IMR-90 (cell line): ENCODE measurements around the gene DCP2. TPM values are rescaled to one million over a fixed set of nuclear protein-coding genes. Genes with fewer than 3 reads are reported as not detected.

Experiments used
- ATAC-seq: fragments of 200-7000 bp; cut with Tn5 transposase; 2 replicates; pipeline ENCODE4 v1.9.1; 2020; ENCODE audit warnings: low read depth, mild to moderate bottlenecking, moderate library complexity
- BruUV-seq: library from RNA; stranded (reverse); fragments of 400-500 nt; replicated peaks from 2 replicates; lab custom pipeline; 2021; lab: Mats Ljungman, UMichigan
- CTCF ChIA-PET: fragments of 300-600 bp; formaldehyde crosslinking; extraction: SDS; loops from one replicate; lab custom pipeline; 2021; ENCODE audit warnings: antibody characterized with exemption; lab: Yijun Ruan, JAX
- POLR2A ChIA-PET: fragments of 300-600 bp; sonication (Branson Sonifier 250); formaldehyde crosslinking; loops from one replicate; lab custom pipeline; 2022; ENCODE audit warnings: antibody characterized with exemption; ENCODE audit not compliant: unreplicated experiment; lab: Charles Lee
- DNase-seq: peaks from one replicate; pipeline ENCODE4 v3.0.0; 2013
- H2AFZ ChIP-seq: replicated peaks from 2 replicates; pipeline ENCODE3; 2013; ENCODE audit warnings: low read length, mild to moderate bottlenecking; ENCODE audit not compliant: poor library complexity
- H2AK5ac ChIP-seq: 2 replicates; pipeline ENCODE4 v1.6.1; 2013; ENCODE audit warnings: low read depth, low read length, inconsistent platforms
- H2AK9ac ChIP-seq: replicated peaks from 2 replicates; pipeline ENCODE3; 2013; ENCODE audit warnings: mild to moderate bottlenecking, low read depth, low read length, moderate library complexity; ENCODE audit not compliant: poor library complexity
- H2BK120ac ChIP-seq: 2 replicates; pipeline ENCODE4 v1.6.1; 2013; ENCODE audit warnings: low read depth, low read length, inconsistent platforms
- H2BK15ac ChIP-seq: 3 replicates; pipeline ENCODE4 v1.6.1; 2013; ENCODE audit warnings: low read depth, low read length, inconsistent platforms
- H2BK20ac ChIP-seq: 2 replicates; pipeline ENCODE4 v1.6.1; 2013; ENCODE audit warnings: low read depth, mild to moderate bottlenecking, inconsistent platforms, low read length, moderate library complexity
- H2BK5ac ChIP-seq: 2 replicates; pipeline ENCODE4 v1.6.1; 2013; ENCODE audit warnings: mild to moderate bottlenecking, low read depth, low read length, inconsistent platforms; ENCODE audit not compliant: poor library complexity, severe bottlenecking
- H3K14ac ChIP-seq: replicated peaks from 2 replicates; pipeline ENCODE4 v1.6.1; 2013; ENCODE audit warnings: low read depth, low read length, inconsistent platforms
- H3K18ac ChIP-seq: 2 replicates; pipeline ENCODE4 v1.6.1; 2013; ENCODE audit warnings: low read depth, low read length, control low read depth
- H3K23ac ChIP-seq: 2 replicates; pipeline ENCODE4 v1.6.1; 2013; ENCODE audit warnings: low read depth, low read length, inconsistent platforms
- H3K27ac ChIP-seq: 2 replicates; pipeline ENCODE4 v1.5.1; 2013; ENCODE audit warnings: mild to moderate bottlenecking, control low read depth, low read length; ENCODE audit not compliant: insufficient read depth
- H3K27me3 ChIP-seq: 2 replicates; pipeline ENCODE4 v1.6.1; 2013; ENCODE audit warnings: low read length; ENCODE audit not compliant: control insufficient read depth, insufficient read depth
- H3K36me3 ChIP-seq: 2 replicates; pipeline ENCODE4 v1.6.1; 2013; ENCODE audit warnings: low read length, mixed read lengths; ENCODE audit not compliant: control insufficient read depth, insufficient read depth
- H3K4ac ChIP-seq: 2 replicates; pipeline ENCODE4 v1.6.1; 2013; ENCODE audit warnings: low read depth, low read length, inconsistent platforms
- H3K4me1 ChIP-seq: 2 replicates; pipeline ENCODE4 v1.6.1; 2013; ENCODE audit warnings: low read length, mixed read lengths; ENCODE audit not compliant: control insufficient read depth, insufficient read depth
- H3K4me2 ChIP-seq: 2 replicates; pipeline ENCODE4 v1.6.1; 2013; ENCODE audit warnings: low read depth, mild to moderate bottlenecking, control low read depth, low read length, moderate library complexity
- H3K4me3 ChIP-seq: 2 replicates; pipeline ENCODE4 v1.5.1; 2013; ENCODE audit warnings: low read depth, mild to moderate bottlenecking, control low read depth, low read length, moderate library complexity; ENCODE audit not compliant: insufficient read depth
- H3K56ac ChIP-seq: 2 replicates; pipeline ENCODE4 v1.6.1; 2013; ENCODE audit warnings: low read length, inconsistent platforms; ENCODE audit not compliant: insufficient read depth; ENCODE audit errors: extremely low read depth
- H3K79me1 ChIP-seq, 2 experiments: 2 replicates each; pipeline ENCODE4 v1.6.1; 2013; ENCODE audit warnings: low read length in 2 of 2, inconsistent platforms in 1 of 2, low read depth in 1 of 2
- H3K9ac ChIP-seq: 2 replicates; pipeline ENCODE4 v1.6.1; 2013; ENCODE audit warnings: low read depth, low read length, control low read depth
- H3K9me1 ChIP-seq: 2 replicates; pipeline ENCODE4 v1.6.1; 2013; ENCODE audit warnings: low read length, inconsistent platforms; ENCODE audit not compliant: insufficient read depth
- H3K9me3 ChIP-seq: 2 replicates; pipeline ENCODE4 v1.6.1; 2013; ENCODE audit warnings: low read length; ENCODE audit not compliant: control insufficient read depth, insufficient read depth
- H4K20me1 ChIP-seq: 2 replicates; pipeline ENCODE4 v1.6.1; 2013; ENCODE audit warnings: low read length, inconsistent platforms; ENCODE audit not compliant: insufficient read depth
- H4K5ac ChIP-seq: 2 replicates; pipeline ENCODE4 v1.6.1; 2013; ENCODE audit warnings: mild to moderate bottlenecking, low read depth, low read length, control low read depth
- H4K8ac ChIP-seq, 2 experiments: 2 replicates each; pipeline ENCODE4 v1.6.1; 2013; ENCODE audit warnings: low read depth in 2 of 2, low read length in 2 of 2, control low read depth in 1 of 2, inconsistent platforms in 1 of 2
- H4K91ac ChIP-seq: 2 replicates; pipeline ENCODE4 v1.6.1; 2013; ENCODE audit warnings: low read depth, low read length, inconsistent platforms; ENCODE audit not compliant: insufficient read depth
- CEBPB ChIP-seq: IDR thresholded peaks from 2 replicates; pipeline ENCODE4 v1.6.1; 2012; ENCODE audit warnings: low read depth, low read length, improper control_type of control experiment
- CTCF ChIP-seq: conservative IDR thresholded peaks from 2 replicates; pipeline ENCODE4 v1.5.1; 2012; ENCODE audit warnings: mild to moderate bottlenecking, low read depth, low read length, improper control_type of control experiment
- MAFK ChIP-seq: IDR thresholded peaks from 2 replicates; pipeline ENCODE4 v1.6.1; 2012; ENCODE audit warnings: low read depth, low read length, improper control_type of control experiment
- WGBS, 2 experiments: methylation state at CpG; one replicate each; pipeline versions ENCODE4 v1.1.5 to v1.1.7; 2013; ENCODE audit warnings: missing lambda C conversion rate in 2 of 2; ENCODE audit not compliant: insufficient read length in 1 of 2; ENCODE audit errors: extremely low coverage in 2 of 2; 5-methylcytosine and 5-hydroxymethylcytosine counted together
- dilution Hi-C: fragments of 300-500 bp; cut with HindIII; formaldehyde crosslinking; loops from one replicate; pipeline ENCODE4 v1.14.3; 2018; ENCODE audit warnings: low sequenced_read_pairs; ENCODE audit not compliant: unreplicated experiment
- in situ Hi-C: fragments of 300-500 bp; cut with MboI; formaldehyde crosslinking; loops from 3 replicates; pipeline ENCODE4 v1.14.3; 2019; ENCODE audit warnings: low sequenced_read_pairs, inconsistent platforms, mixed read lengths
- intact Hi-C: fragments of 100-400 bp; cut with micrococcal nuclease; formaldehyde crosslinking; loops from 2 replicates; pipeline ENCODE4 v1.10.0; 2022
- polyA plus RNA-seq, 3 experiments: library from polyadenylated mRNA; depleted of rRNA; stranded (reverse); fragments of >200 nt; gene quantifications; 2 replicates each; pipeline ENCODE4 v1.2.3, GENCODE V29; 2012; ENCODE audit warnings: low replicate concordance in 1 of 3
- total RNA-seq: library from RNA; depleted of rRNA; stranded (reverse); fragments of >200 nt; gene quantifications from 2 replicates; pipeline ENCODE4 v1.2.3, GENCODE V29; 2012

The DCP2 gene
- total and polyA plus RNA-seq, 2 of the 4 experiments (the other 2 are of a cell fraction), result 6.9 to 18.6 TPM

DNA sequence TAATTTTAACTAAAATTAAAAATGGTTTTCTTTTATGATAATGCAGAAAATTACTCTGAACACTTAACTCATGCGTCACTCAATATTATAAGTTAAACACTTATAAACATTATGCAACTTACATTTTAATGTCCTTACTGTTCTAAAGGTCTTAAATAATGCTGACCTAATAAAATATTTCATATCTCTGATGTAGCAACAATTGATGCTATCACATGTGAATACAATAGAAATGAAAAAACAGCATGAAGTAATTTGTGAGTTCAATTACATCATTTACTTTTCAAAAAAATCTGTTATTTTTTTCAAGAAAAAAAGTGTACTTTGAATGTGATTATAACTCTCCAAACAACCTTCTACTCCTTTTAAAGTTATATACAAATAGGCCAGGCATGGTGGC lies 28.1 kb upstream of the DCP2 start:
- WGBS, 2 experiments, result no CpG with 5 or more reads among the region's 1 CpG
- in situ Hi-C loops, result no loop called here

More for the DNA sequence above, 28.1 kb upstream of the DCP2 start:
- TF ChIP-seq CEBPB, result peak; percentile 4; the same call in 1 of the 2 replicates
- no peak for TF ChIP-seq CTCF
- TF ChIP-seq MAFK, result peak; percentile 58
- no peak overlapping the region for H2BK15ac ChIP-seq
- no peak overlapping the region for H2BK120ac ChIP-seq
- H4K8ac ChIP-seq, result no peak overlapping the region
- H3K9ac ChIP-seq, result no peak overlapping the region
- ChIA-PET POLR2A (no interaction called here), CTCF (no interaction called here)
- no peak overlapping the region for H3K14ac ChIP-seq
- H3K4me3 ChIP-seq, result no peak overlapping the region
- H3K27me3 ChIP-seq, result peaks cover 2% of the 10 kb centered on the region
- H3K23ac ChIP-seq, result no peak overlapping the region
- no peak overlapping the region for H2BK5ac ChIP-seq
- no TSS peak for BruUV-seq
- no peaks in the 10 kb centered on the region for H3K79me1 ChIP-seq
- intact Hi-C loops (no loop called here), dilution Hi-C loops (no loop called here)
- no peak overlapping the region for H3K18ac ChIP-seq
- no peak overlapping the region for H3K4ac ChIP-seq
- no peak overlapping the region for H3K27ac ChIP-seq
- H3K9me1 ChIP-seq, result no peaks in the 10 kb centered on the region
- H3K36me3 ChIP-seq, result no peaks in the 10 kb centered on the region
- no peaks in the 10 kb centered on the region for H4K20me1 ChIP-seq
- no peak overlapping the region for H2AK5ac ChIP-seq
- no peak overlapping the region for H3K4me2 ChIP-seq
- H4K5ac ChIP-seq, result no peak overlapping the region
- H3K4me1 ChIP-seq, result no peaks in the 10 kb centered on the region
- no peak overlapping the region for H3K56ac ChIP-seq
- no peak overlapping the region for H2AK9ac ChIP-seq
- H2BK20ac ChIP-seq, result no peak overlapping the region
- no peak overlapping the region for H4K91ac ChIP-seq
- DNase-seq (no peak), ATAC-seq (no peak)
- no peak overlapping the region for H2AFZ ChIP-seq
- no peaks in the 10 kb centered on the region for H3K9me3 ChIP-seq
